K562 (cell line): ENCODE data around the gene ODAD3. TPM values are rescaled to one million over a fixed set of nuclear protein-coding genes. Genes with fewer than 3 reads are reported as not detected.

Source experiments
- ARID2 ChIP-seq: fragments of 450-650 bp; IDR thresholded peaks from 2 replicates; pipeline ENCODE4 v1.6.1; 2017; ENCODE audit warnings: antibody characterized with exemption, mild to moderate bottlenecking
- ASH1L ChIP-seq: fragments of 450-650 bp; IDR thresholded peaks from 2 replicates; pipeline ENCODE4 v1.6.1; 2018; ENCODE audit warnings: borderline replicate concordance, mild to moderate bottlenecking, low read depth; ENCODE audit not compliant: partially characterized antibody
- BRCA1 ChIP-seq, 2 experiments: fragments of 450-650 bp in 1 of 2; sonication (generic) in 1 of 2; formaldehyde crosslinking in 1 of 2; IDR thresholded peaks; 2 replicates each; pipeline versions ENCODE4 v1.5.0 to v1.6.1; 2017 to 2020; ENCODE audit warnings: mild to moderate bottlenecking in 1 of 2, missing genetic modification reagents in 1 of 2
- BRD9 ChIP-seq: fragments of 450-650 bp; IDR thresholded peaks from 2 replicates; pipeline ENCODE4 v1.6.1; 2018; ENCODE audit warnings: low read depth; ENCODE audit not compliant: partially characterized antibody
- CC2D1A ChIP-seq: fragments of 450-650 bp; IDR thresholded peaks from 2 replicates; pipeline ENCODE4 v1.6.1; 2017; ENCODE audit warnings: mild to moderate bottlenecking
- CTBP1 ChIP-seq: fragments of 450-650 bp; IDR thresholded peaks from 2 replicates; pipeline ENCODE4 v1.6.1; 2016; ENCODE audit warnings: borderline replicate concordance
- KAT2B ChIP-seq: IDR thresholded peaks from one replicate; pipeline ENCODE4 v1.6.1; 2012; ENCODE audit warnings: low read depth, mild to moderate bottlenecking, control low read depth, inconsistent platforms, low read length, moderate library complexity
- MAFF ChIP-seq: IDR thresholded peaks from 2 replicates; pipeline ENCODE4 v1.6.1; 2012; ENCODE audit warnings: low read length, improper control_type of control experiment
- MTA1 ChIP-seq: fragments of 450-650 bp; IDR thresholded peaks from 2 replicates; pipeline ENCODE4 v1.6.1; 2017; ENCODE audit warnings: borderline replicate concordance
- NCOA2 ChIP-seq, 2 experiments: fragments of 450-650 bp; IDR thresholded peaks; 2 replicates each; pipeline ENCODE4 v1.6.1; 2018; ENCODE audit warnings: mild to moderate bottlenecking in 2 of 2, moderate library complexity in 1 of 2; ENCODE audit not compliant: partially characterized antibody in 2 of 2
- PTTG1 ChIP-seq: fragments of 450-650 bp; IDR thresholded peaks from 2 replicates; pipeline ENCODE4 v1.6.1; 2016; ENCODE audit warnings: low read depth, mild to moderate bottlenecking, missing genetic modification characterization, missing compliant biosample characterization
- RAD21 ChIP-seq, 2 experiments: fragments of 250-450 bp in 1 of 2; fragments of 450-650 bp in 1 of 2; sonication (Bioruptor Pico) in 1 of 2; formaldehyde crosslinking in 1 of 2; IDR thresholded peaks in 1 of 2; conservative IDR thresholded peaks in 1 of 2; 2 replicates each; pipeline versions ENCODE4 v1.4.0 to v1.8.0; 2020 to 2022; ENCODE audit warnings: mild to moderate bottlenecking in 2 of 2, moderate library complexity in 1 of 2
- SIRT6 ChIP-seq: IDR thresholded peaks from one replicate; pipeline ENCODE4 v1.6.1; 2012; ENCODE audit warnings: low read depth, mild to moderate bottlenecking, control low read depth, inconsistent platforms, low read length, moderate library complexity
- SMAD3 ChIP-seq: fragments of 450-650 bp; formaldehyde crosslinking; conservative IDR thresholded peaks from 2 replicates; pipeline ENCODE4 v1.4.0; 2020; ENCODE audit warnings: mild to moderate bottlenecking
- SMAD4 ChIP-seq: fragments of 250-450 bp; sonication (Bioruptor Pico); conservative IDR thresholded peaks from 2 replicates; pipeline ENCODE4 v1.8.0; 2021; ENCODE audit warnings: inconsistent platforms, mild to moderate bottlenecking, moderate library complexity
- SMARCA5 ChIP-seq: fragments of 450-650 bp; IDR thresholded peaks from 2 replicates; pipeline ENCODE4 v1.6.1; 2016
- SMC3 ChIP-seq: conservative IDR thresholded peaks from 2 replicates; pipeline ENCODE4 v1.6.1; 2011; ENCODE audit warnings: low read depth, low read length, improper control_type of control experiment; ENCODE audit not compliant: insufficient read depth
- SRSF9 ChIP-seq: fragments of 200-400 bp; formaldehyde crosslinking; IDR thresholded peaks from 2 replicates; pipeline ENCODE4 v1.6.1; 2017; ENCODE audit warnings: low read depth, low read length, borderline replicate concordance
- STAG1 ChIP-seq: sonication (generic); formaldehyde crosslinking; IDR thresholded peaks from 2 replicates; pipeline ENCODE4 v1.5.0; 2020; ENCODE audit warnings: missing genetic modification reagents, borderline replicate concordance
- TEAD1 ChIP-seq, 2 experiments: fragments of 450-650 bp in 1 of 2; sonication (generic) in 1 of 2; formaldehyde crosslinking; IDR thresholded peaks; 2 replicates each; pipeline versions ENCODE4 v1.4.0 to v1.8.0; 2020 to 2022; ENCODE audit warnings: mild to moderate bottlenecking in 2 of 2, missing genetic modification reagents in 1 of 2
- XRCC5 ChIP-seq: fragments of 200-400 bp; formaldehyde crosslinking; IDR thresholded peaks from 2 replicates; pipeline ENCODE4 v1.6.1; 2017; ENCODE audit warnings: low read depth, mild to moderate bottlenecking, low read length
- ZBED1 ChIP-seq: IDR thresholded peaks from 2 replicates; pipeline ENCODE4 v1.6.1; 2014
- ZNF76 ChIP-seq: fragments of 250-450 bp; sonication (Bioruptor Pico); IDR thresholded peaks from 2 replicates; pipeline ENCODE4 v1.4.0; 2020; ENCODE audit warnings: mild to moderate bottlenecking, moderate library complexity, borderline replicate concordance
- polyA plus RNA-seq, 8 experiments: library from polyadenylated mRNA; depleted of rRNA in 4 of 8; stranded (reverse) in 5 of 8; unstranded in 3 of 8; fragments of >200 nt; fragmentation: Nextera tagmentation in 2 of 8; fragmentation: Illumina TruSeq in 1 of 8; extraction: Ambion mirVana in 2 of 8; extraction: Trizol in 1 of 8; gene quantifications; 2 replicates each; pipeline versions ENCODE4 v1.2.1 to v1.2.3, GENCODE V29; 2011 to 2014; ENCODE audit warnings: inconsistent platforms in 1 of 8, missing spikeins in 1 of 8
- total RNA-seq, 7 experiments: library from RNA; depleted of rRNA in 6 of 7; stranded (reverse); fragments of >200 nt in 6 of 7; fragmentation: Illumina TruSeq in 2 of 7; extraction: Trizol in 2 of 7; gene quantifications; 2 replicates each; pipeline versions ENCODE4 v1.2.1 to v1.2.3, GENCODE V29; 2011 to 2021; ENCODE audit warnings: low replicate concordance in 1 of 7
- TF ChIP-seq, protein P1 (sequence below): fragments of 250-450 bp; sonication (Bioruptor Pico); IDR thresholded peaks from 2 replicates; pipeline ENCODE4 v1.8.0; 2021; ENCODE audit warnings: mild to moderate bottlenecking, moderate library complexity
- TF ChIP-seq, protein P2 (sequence below): sonication (generic); formaldehyde crosslinking; IDR thresholded peaks from 2 replicates; pipeline ENCODE4 v1.8.0; 2022; ENCODE audit warnings: missing genetic modification reagents, mild to moderate bottlenecking, moderate library complexity, borderline replicate concordance
- TF ChIP-seq, protein P3 (sequence below), 2 experiments: fragments of 450-650 bp; IDR thresholded peaks; 2 replicates each; pipeline ENCODE4 v1.6.1; 2016

ODAD3 gene
- total and polyA plus RNA-seq, 9 of the 15 experiments (the other 6 are each of a cell fraction or from before 2014, with no cell fraction given) = 0.07 to 0.72 (median 0.14) TPM; not detected in 2

DNA sequence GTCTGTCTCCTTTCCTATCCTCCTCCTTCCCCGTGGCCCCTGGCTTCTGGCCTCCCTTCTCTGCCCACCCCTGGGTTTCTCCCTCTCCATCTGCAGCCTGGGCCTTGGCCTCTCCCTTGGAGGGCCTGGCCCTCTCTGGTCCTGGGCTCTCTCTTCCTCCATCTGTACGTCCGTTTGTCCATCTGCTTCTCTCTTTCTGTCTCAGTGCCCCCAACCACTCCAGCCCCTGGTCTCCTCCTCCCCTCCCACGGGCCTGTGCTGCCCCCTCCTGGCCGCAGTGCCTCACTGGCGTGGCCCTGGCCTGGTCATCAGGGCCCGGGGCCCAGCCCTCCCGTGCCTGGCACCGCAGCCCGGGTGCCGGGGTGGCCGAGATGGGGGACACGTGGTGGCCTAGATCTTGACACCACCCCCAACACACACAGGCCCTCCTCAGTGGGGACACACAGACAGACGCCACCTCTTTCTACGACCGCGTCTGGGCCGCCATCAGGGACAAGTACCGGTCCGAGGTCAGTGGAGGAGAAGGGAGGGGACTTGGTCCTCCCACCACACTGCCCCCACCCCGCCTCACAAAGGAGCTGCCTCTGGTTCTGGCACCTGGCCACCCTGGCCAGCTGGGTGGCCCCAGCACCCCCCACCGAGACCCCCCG is 11.9 kb upstream of the ODAD3 start (continued):
- TF ChIP-seq SMC3 (peak; percentile 88), SMAD3 (no peak), ASH1L (no peak), SIRT6 (no peak), ZBED1 (no peak), SMAD4 (CRISPR knock-in tag) (0 out of 2 replicates have a peak, but pooled peaks have one; percentile 17), ARID2 (peak; percentile 92), RAD21 (CRISPR knock-in tag; conservative IDR thresholded peaks at IDR 0.05 in 1 of 2, IDR thresholded peaks at IDR 0.05 in 1 of 2) (peak; percentile 89), CTBP1 (0 out of 2 replicates have a peak, but pooled peaks have one; percentile 23), ZNF76 (CRISPR knock-in tag) (no peak), SMARCA5 (peak; percentile 68; the same call in 1 of the 2 replicates), TEAD1 (CRISPR knock-in tag; IDR thresholded peaks at IDR 0.05) (no peak), MTA1 (0 out of 2 replicates have a peak, but pooled peaks have one; percentile 20), CC2D1A (peak; percentile 86), BRD9 (no peak), SRSF9 (no peak), STAG1 (peak; percentile 91), MAFF (no peak), NCOA2 (IDR thresholded peaks at IDR 0.05; ENCODE audit: partially characterized antibody in 2 of 2) (no peak), PTTG1 (tag) (no peak), XRCC5 (no peak), KAT2B (no peak), BRCA1 (IDR thresholded peaks at IDR 0.05) (no peak), BRCA1 (CRISPR knock-in tag; IDR thresholded peaks at IDR 0.05) (no peak)
- TF ChIP-seq, protein P1, sequence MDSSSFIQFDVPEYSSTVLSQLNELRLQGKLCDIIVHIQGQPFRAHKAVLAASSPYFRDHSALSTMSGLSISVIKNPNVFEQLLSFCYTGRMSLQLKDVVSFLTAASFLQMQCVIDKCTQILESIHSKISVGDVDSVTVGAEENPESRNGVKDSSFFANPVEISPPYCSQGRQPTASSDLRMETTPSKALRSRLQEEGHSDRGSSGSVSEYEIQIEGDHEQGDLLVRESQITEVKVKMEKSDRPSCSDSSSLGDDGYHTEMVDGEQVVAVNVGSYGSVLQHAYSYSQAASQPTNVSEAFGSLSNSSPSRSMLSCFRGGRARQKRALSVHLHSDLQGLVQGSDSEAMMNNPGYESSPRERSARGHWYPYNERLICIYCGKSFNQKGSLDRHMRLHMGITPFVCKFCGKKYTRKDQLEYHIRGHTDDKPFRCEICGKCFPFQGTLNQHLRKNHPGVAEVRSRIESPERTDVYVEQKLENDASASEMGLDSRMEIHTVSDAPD (CRISPR knock-in tag) = no peak
- TF ChIP-seq, protein P2, sequence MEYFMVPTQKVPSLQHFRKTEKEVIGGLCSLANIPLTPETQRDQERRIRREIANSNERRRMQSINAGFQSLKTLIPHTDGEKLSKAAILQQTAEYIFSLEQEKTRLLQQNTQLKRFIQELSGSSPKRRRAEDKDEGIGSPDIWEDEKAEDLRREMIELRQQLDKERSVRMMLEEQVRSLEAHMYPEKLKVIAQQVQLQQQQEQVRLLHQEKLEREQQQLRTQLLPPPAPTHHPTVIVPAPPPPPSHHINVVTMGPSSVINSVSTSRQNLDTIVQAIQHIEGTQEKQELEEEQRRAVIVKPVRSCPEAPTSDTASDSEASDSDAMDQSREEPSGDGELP (CRISPR knock-in tag) = peak; percentile 44; the same call in 1 of the 2 replicates
- TF ChIP-seq, protein P3, sequence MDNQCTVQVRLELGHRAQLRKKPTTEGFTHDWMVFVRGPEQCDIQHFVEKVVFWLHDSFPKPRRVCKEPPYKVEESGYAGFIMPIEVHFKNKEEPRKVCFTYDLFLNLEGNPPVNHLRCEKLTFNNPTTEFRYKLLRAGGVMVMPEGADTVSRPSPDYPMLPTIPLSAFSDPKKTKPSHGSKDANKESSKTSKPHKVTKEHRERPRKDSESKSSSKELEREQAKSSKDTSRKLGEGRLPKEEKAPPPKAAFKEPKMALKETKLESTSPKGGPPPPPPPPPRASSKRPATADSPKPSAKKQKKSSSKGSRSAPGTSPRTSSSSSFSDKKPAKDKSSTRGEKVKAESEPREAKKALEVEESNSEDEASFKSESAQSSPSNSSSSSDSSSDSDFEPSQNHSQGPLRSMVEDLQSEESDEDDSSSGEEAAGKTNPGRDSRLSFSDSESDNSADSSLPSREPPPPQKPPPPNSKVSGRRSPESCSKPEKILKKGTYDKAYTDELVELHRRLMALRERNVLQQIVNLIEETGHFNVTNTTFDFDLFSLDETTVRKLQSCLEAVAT (IDR thresholded peaks at IDR 0.05) = peak in 1 of 2 experiments; percentile 30; a peak in 1 of 4 replicates
